Measurements from ENCODE around the gene ESR1. TPM values are rescaled to one million over a fixed set of nuclear protein-coding genes. Genes with fewer than 3 reads are reported as not detected.

ESR1 gene
- total RNA-seq, 1 donor from 2014 or later, result 0.05 TPM

DNA sequence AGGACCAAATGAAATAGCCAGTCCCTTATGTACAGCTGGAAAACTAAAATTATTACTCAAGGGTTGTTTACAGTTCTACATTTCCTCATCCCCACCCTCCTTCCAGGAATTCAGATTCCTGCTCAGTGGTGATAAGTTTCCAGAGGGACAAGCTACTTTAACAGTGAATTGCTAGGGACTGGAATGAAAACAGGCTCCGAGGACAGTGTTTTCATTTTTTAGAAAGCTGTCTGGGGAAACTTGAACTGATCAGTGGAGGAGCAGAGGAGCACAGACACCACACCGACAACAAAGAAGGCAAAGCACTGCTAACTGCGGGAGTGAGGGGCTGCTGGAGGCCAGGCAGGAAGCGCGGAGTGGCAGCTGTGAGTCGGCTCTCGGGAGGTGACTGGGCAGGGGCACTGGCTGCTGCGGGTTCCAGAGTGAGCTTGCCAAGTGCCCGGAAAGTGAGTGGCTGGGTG is 322.2 kb downstream of the ESR1 start:
- Histone ChIP-seq H3K36me3 (ENCODE audit: insufficient read depth, low read length) (peaks cover 31% of the 10 kb centered on the region), H3K4me3 (ENCODE audit: insufficient read depth, low read depth, low read length) (no peak overlapping the region)

DNA sequence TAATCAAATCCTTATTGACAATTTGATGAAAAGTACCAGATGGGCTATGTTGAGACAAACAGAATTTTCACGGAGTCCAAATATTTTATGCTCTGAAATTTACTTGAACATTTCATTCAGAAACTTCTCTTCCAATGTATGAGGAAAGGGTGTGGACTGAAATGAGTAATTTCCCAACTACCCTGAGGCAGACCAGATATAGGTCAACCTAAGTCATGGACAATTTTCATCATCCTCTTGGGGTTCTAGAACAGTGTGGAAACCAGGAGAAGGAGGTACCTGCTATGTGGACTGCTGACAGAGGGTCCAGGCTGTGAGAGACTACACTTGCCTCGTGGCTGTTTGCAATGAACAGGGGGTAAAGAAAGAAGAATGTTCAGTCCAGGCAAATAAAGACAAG is 323.0 kb downstream of the ESR1 start:
- Histone ChIP-seq H2AFZ (ENCODE audit: low read depth, low read length) (no peak overlapping the region), H3K9me3 (ENCODE audit: insufficient read depth, low read depth, low read length) (no peaks in the 10 kb centered on the region), H3K4me1 (ENCODE audit: insufficient read depth, low read length) (no peaks in the 10 kb centered on the region), H3K4me3 (ENCODE audit: insufficient read depth, low read depth, low read length) (no peak overlapping the region), H3K79me2 (ENCODE audit: insufficient read depth, low read length) (no peaks in the 10 kb centered on the region), H3K9ac (ENCODE audit: low read length) (no peak overlapping the region), H3K27me3 (ENCODE audit: insufficient read depth, low read length) (no peaks in the 10 kb centered on the region), H4K20me1 (ENCODE audit: insufficient read depth, low read length) (no peaks in the 10 kb centered on the region), H3K4me2 (ENCODE audit: low read length) (no peak overlapping the region), H3K27ac (ENCODE audit: low read depth, low read length) (no peak overlapping the region), H3K36me3 (ENCODE audit: insufficient read depth, low read length) (peaks cover 35% of the 10 kb centered on the region)
- Mint-ChIP-seq H3K27ac (ENCODE audit: unreplicated experiment) (no peak overlapping the region), H3K4me3 (ENCODE audit: unreplicated experiment) (no peak overlapping the region), H3K4me1 (ENCODE audit: low read depth, unreplicated experiment) (peaks cover 3% of the 10 kb centered on the region), H3K27me3 (ENCODE audit: low read depth, unreplicated experiment) (no peaks in the 10 kb centered on the region), H3K36me3 (ENCODE audit: low read depth, unreplicated experiment) (peaks cover 18% of the 10 kb centered on the region), H3K9me3 (ENCODE audit: unreplicated experiment) (no peaks in the 10 kb centered on the region)
- no peak for TF ChIP-seq EZH2 (IDR thresholded peaks at IDR 0.05; ENCODE audit: insufficient read depth, low read length)
- TF ChIP-seq, protein P1, sequence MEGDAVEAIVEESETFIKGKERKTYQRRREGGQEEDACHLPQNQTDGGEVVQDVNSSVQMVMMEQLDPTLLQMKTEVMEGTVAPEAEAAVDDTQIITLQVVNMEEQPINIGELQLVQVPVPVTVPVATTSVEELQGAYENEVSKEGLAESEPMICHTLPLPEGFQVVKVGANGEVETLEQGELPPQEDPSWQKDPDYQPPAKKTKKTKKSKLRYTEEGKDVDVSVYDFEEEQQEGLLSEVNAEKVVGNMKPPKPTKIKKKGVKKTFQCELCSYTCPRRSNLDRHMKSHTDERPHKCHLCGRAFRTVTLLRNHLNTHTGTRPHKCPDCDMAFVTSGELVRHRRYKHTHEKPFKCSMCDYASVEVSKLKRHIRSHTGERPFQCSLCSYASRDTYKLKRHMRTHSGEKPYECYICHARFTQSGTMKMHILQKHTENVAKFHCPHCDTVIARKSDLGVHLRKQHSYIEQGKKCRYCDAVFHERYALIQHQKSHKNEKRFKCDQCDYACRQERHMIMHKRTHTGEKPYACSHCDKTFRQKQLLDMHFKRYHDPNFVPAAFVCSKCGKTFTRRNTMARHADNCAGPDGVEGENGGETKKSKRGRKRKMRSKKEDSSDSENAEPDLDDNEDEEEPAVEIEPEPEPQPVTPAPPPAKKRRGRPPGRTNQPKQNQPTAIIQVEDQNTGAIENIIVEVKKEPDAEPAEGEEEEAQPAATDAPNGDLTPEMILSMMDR (IDR thresholded peaks at IDR 0.05; ENCODE audit: insufficient read depth, low read depth, low read length), result no peak
- DNase-seq (ENCODE audit: low read depth) (no peak), FAIRE-seq (no peak)

More for the DNA sequence above, 322.2 kb downstream of the ESR1 start:
- H4K20me1 ChIP-seq (ENCODE audit: insufficient read depth, low read length), result no peaks in the 10 kb centered on the region
- no peak overlapping the region for H3K4me2 ChIP-seq (ENCODE audit: low read length)
- DNase-seq (ENCODE audit: low read depth) (no peak), FAIRE-seq (no peak)
- Mint-ChIP-seq H3K4me3 (ENCODE audit: unreplicated experiment) (no peak overlapping the region), H3K9me3 (ENCODE audit: unreplicated experiment) (no peaks in the 10 kb centered on the region), H3K27ac (ENCODE audit: unreplicated experiment) (no peak overlapping the region), H3K36me3 (ENCODE audit: low read depth, unreplicated experiment) (peaks cover 15% of the 10 kb centered on the region), H3K4me1 (ENCODE audit: low read depth, unreplicated experiment) (peaks cover 3% of the 10 kb centered on the region), H3K27me3 (ENCODE audit: low read depth, unreplicated experiment) (no peaks in the 10 kb centered on the region)
- no peaks in the 10 kb centered on the region for H3K79me2 ChIP-seq (ENCODE audit: insufficient read depth, low read length)
- no peak overlapping the region for H3K9ac ChIP-seq (ENCODE audit: low read length)
- TF ChIP-seq, protein P1 (IDR thresholded peaks at IDR 0.05; ENCODE audit: insufficient read depth, low read depth, low read length), result no peak
- TF ChIP-seq EZH2 (IDR thresholded peaks at IDR 0.05; ENCODE audit: insufficient read depth, low read length), result no peak
- H3K27ac ChIP-seq (ENCODE audit: low read depth, low read length), result no peak overlapping the region
- H3K9me3 ChIP-seq (ENCODE audit: insufficient read depth, low read depth, low read length), result no peaks in the 10 kb centered on the region
- H3K27me3 ChIP-seq (ENCODE audit: insufficient read depth, low read length), result no peaks in the 10 kb centered on the region
- H3K4me1 ChIP-seq (ENCODE audit: insufficient read depth, low read length), result no peaks in the 10 kb centered on the region
- no peak overlapping the region for H2AFZ ChIP-seq (ENCODE audit: low read depth, low read length)

DNA sequence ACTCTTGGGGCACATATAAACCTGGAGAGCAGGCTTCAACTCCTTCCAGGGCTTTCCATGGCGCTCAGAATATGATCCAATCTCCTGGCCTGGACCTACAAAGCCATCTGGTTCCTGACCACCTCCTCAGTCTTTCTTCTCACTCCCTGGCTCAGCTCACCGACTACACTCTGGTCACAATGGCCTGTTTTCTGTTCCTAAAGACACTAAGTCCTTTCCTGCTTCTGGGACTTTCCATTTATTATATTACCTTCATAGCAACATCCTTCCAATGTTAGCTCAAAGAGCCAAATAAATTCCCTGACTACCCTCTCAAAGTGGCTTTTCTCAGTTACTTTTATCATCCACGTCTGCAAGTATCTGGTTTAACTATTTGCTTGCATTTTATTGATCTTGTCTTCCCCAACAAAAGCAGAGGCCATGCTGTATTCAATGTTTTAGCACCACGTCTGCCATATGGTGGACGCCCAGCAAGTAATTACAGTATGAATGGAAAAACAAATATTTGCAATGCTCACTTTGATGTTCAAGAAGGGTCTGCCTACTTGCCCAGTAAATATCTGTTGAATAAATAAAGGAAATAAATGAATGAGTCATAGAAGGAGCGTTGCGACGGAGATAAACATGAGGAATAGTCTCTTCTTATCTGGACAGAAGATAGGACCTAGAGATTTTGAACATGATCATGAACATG is 328.4 kb downstream of the ESR1 start:
- no peaks in the 10 kb centered on the region for H3K4me1 Mint-ChIP-seq (ENCODE audit: low read depth, unreplicated experiment)
- peaks cover 35% of the 10 kb centered on the region for H3K36me3 Mint-ChIP-seq (ENCODE audit: low read depth, unreplicated experiment)

More for the DNA sequence above, 328.4 kb downstream of the ESR1 start:
- Mint-ChIP-seq H3K27ac (ENCODE audit: unreplicated experiment) (no peak overlapping the region), H3K4me3 (ENCODE audit: unreplicated experiment) (no peak overlapping the region), H3K27me3 (ENCODE audit: low read depth, unreplicated experiment) (no peaks in the 10 kb centered on the region), H3K9me3 (ENCODE audit: unreplicated experiment) (no peaks in the 10 kb centered on the region)
- Histone ChIP-seq H3K4me1 (ENCODE audit: insufficient read depth, low read length) (no peaks in the 10 kb centered on the region), H3K4me2 (ENCODE audit: low read length) (no peak overlapping the region), H2AFZ (ENCODE audit: low read depth, low read length) (no peak overlapping the region), H3K9me3 (ENCODE audit: insufficient read depth, low read depth, low read length) (no peaks in the 10 kb centered on the region), H3K79me2 (ENCODE audit: insufficient read depth, low read length) (no peaks in the 10 kb centered on the region), H3K27ac (ENCODE audit: low read depth, low read length) (no peak overlapping the region), H3K27me3 (ENCODE audit: insufficient read depth, low read length) (no peaks in the 10 kb centered on the region), H4K20me1 (ENCODE audit: insufficient read depth, low read length) (no peaks in the 10 kb centered on the region), H3K4me3 (ENCODE audit: insufficient read depth, low read depth, low read length) (no peak overlapping the region), H3K36me3 (ENCODE audit: insufficient read depth, low read length) (peaks cover 44% of the 10 kb centered on the region), H3K9ac (ENCODE audit: low read length) (no peak overlapping the region)
- TF ChIP-seq EZH2 (IDR thresholded peaks at IDR 0.05; ENCODE audit: insufficient read depth, low read length), result no peak
- TF ChIP-seq, protein P1 (IDR thresholded peaks at IDR 0.05; ENCODE audit: insufficient read depth, low read depth, low read length), result no peak
- FAIRE-seq (no peak), DNase-seq (ENCODE audit: low read depth) (no peak)
